Activated CD4-positive, alpha-beta memory T cell treated with anti-CD3 and anti-CD28 coated beads for 36 hours (primary cell): ENCODE results near the gene ITPRIPL2. TPM values are rescaled to one million over a fixed set of nuclear protein-coding genes. Genes with fewer than 3 reads are reported as not detected.

Experiments used
- CTCF ChIA-PET: fragments of 350-600 bp; sonication (Branson Sonifier 250); formaldehyde crosslinking; loops from one replicate; lab custom pipeline; 2021; ENCODE audit warnings: antibody characterized with exemption, inconsistent platforms; lab: Charles Lee
- POLR2A ChIA-PET: fragments of 350-600 bp; sonication (Branson Sonifier 250); formaldehyde crosslinking; loops from one replicate; lab custom pipeline; 2021; ENCODE audit warnings: antibody characterized with exemption; lab: Charles Lee
- DNase-seq: peaks from one replicate; pipeline ENCODE4 v3.0.0-alpha.2; 2020
- H3K27ac Mint-ChIP-seq: one replicate; pipeline ENCODE4 v1.8.0; 2021; ENCODE audit warnings: mixed read lengths
- H3K27me3 Mint-ChIP-seq: one replicate; pipeline ENCODE4 v1.8.0; 2021; ENCODE audit warnings: mixed read lengths
- H3K36me3 Mint-ChIP-seq: one replicate; pipeline ENCODE4 v1.8.0; 2021; ENCODE audit warnings: mixed read lengths
- H3K4me1 Mint-ChIP-seq: one replicate; pipeline ENCODE4 v1.8.0; 2021; ENCODE audit warnings: low read depth, mixed read lengths
- H3K4me3 Mint-ChIP-seq: one replicate; pipeline ENCODE4 v1.8.0; 2021; ENCODE audit warnings: mild to moderate bottlenecking, mixed read lengths
- H3K9me3 Mint-ChIP-seq: one replicate; pipeline ENCODE4 v1.8.0; 2021; ENCODE audit warnings: mixed read lengths
- intact Hi-C: fragments of 100-400 bp; cut with micrococcal nuclease; formaldehyde crosslinking; loops from one replicate; pipeline ENCODE4 v1.15.1; 2023
- total RNA-seq, 2 experiments: library from RNA; stranded (reverse); gene quantifications; one replicate each; pipeline ENCODE4 v1.2.3, GENCODE V29; 2021

The ITPRIPL2 gene
- total RNA-seq, 2 experiments from 2014 or later = 8.9 to 9.7 TPM

DNA sequence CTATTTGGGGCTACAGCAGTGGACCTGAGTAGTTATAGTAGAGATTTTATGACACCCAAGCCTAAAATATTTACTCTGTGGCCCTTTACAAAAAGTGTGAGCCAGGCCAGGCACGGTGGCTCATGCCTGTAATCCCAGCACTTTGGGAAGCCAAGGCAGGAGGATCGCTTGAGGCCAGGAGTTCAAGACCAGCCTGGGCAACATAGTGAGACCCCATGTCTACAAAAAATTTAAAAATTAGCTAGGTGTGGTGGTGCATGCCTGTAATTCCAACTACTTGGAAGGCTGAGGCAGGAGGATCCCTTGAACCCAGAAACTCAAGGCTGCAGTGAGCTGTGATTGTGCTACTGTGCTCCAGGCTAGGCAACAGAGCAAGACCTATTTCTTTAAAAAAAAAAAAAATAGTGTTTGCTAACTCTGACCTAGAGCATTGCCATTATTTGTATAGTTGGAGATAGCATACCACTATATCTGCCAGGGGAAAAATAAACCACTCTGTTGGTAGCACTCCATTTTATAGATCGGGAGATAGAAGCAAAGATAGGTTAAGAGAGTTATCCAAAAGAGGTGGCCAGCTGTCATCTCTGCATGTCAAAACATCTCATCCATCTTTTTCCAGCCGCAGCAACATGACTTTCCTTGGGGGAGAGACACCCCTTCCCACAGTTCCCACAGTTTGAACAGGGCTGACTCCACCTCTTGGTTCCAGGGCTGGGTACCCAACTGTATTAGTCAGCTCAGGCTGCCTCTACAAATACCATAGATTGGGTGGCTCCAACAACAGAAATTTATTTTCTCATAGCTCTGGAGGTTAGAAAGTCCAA lies 3.0 kb upstream of the ITPRIPL2 start:
- CTCF ChIA-PET = interaction anchor here (2.5 kb wide), 1 partner anchor 25 kb away, joined by 11 read pairs; no protein-coding TSS in a partner anchor
- peaks cover 23% of the 10 kb centered on the region for H3K27me3 Mint-ChIP-seq
- intact Hi-C loops = no loop called here
- H3K9me3 Mint-ChIP-seq = no peaks in the 10 kb centered on the region
- POLR2A ChIA-PET = no interaction called here
- no peak for DNase-seq
- H3K4me3 Mint-ChIP-seq = no peak overlapping the region
- H3K4me1 Mint-ChIP-seq = peaks cover 13% of the 10 kb centered on the region
- no peak overlapping the region for H3K27ac Mint-ChIP-seq
- no peaks in the 10 kb centered on the region for H3K36me3 Mint-ChIP-seq

DNA sequence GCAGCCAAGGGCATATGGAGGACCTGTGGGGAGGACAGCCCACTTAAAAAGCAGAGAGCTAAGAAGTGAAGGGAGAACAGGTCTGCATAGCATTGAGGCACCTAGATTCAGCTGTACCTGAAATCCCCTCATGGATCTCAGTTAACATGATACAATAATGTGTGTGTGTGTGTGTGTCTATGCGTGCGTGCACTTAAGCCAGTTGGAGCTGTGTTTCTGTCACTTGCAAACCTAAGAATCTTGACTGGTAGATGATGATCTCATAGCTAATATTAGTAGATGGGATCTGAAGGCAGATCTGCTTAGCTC lies 1.7 kb upstream of the ITPRIPL2 start:
- intact Hi-C loops = no loop called here
- H3K4me3 Mint-ChIP-seq = no peak overlapping the region
- POLR2A ChIA-PET = no interaction called here
- H3K4me1 Mint-ChIP-seq = peaks cover 15% of the 10 kb centered on the region
- H3K9me3 Mint-ChIP-seq = no peaks in the 10 kb centered on the region
- H3K27ac Mint-ChIP-seq = no peak overlapping the region
- H3K36me3 Mint-ChIP-seq = no peaks in the 10 kb centered on the region
- CTCF ChIA-PET = interaction anchor here (1.0 to 2.5 kb wide), 2 partner anchors 26 to 391 kb away, joined by 4 to 11 read pairs; no protein-coding TSS in a partner anchor
- DNase-seq = no peak
- H3K27me3 Mint-ChIP-seq = peaks cover 21% of the 10 kb centered on the region

DNA sequence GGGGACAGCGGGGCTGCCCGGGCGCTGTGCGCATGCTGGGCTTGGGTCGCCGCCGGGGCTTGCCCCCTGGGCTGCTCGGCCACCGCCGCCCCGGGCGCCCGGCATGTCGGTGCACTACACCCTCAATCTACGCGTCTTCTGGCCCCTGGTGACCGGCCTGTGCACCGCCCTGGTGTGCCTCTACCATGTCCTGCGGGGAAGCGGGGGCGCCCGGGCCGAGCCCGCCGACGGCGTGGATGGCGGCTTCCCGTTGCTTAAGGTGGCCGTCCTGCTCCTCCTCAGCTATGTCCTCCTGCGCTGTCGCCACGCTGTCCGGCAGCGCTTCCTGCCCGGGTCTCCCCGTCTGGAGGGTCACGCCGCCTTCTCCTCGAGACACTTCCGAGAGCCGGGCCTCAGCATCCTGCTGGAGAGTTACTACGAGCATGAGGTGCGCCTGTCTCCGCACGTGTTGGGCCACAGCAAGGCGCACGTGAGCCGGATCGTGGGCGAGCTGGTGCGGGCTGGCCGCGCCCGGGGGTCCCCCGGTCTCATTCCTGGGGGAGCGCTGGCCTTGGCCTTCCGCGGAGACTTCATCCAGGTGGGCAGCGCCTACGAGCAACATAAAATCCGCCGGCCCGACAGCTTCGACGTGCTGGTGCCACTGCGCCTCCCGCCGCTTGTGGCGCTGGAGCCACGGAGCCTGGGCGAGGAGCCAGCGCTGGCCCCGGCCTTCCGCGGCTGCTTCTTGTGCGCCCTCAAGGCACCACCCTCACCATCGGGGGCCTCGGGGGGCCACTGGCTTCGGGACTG lies 789 bp downstream of the ITPRIPL2 start:
- peak overlapping the region; percentile 65 for H3K4me3 Mint-ChIP-seq
- DNase-seq = peak; percentile 42
- H3K9me3 Mint-ChIP-seq = no peaks in the 10 kb centered on the region

DNA sequence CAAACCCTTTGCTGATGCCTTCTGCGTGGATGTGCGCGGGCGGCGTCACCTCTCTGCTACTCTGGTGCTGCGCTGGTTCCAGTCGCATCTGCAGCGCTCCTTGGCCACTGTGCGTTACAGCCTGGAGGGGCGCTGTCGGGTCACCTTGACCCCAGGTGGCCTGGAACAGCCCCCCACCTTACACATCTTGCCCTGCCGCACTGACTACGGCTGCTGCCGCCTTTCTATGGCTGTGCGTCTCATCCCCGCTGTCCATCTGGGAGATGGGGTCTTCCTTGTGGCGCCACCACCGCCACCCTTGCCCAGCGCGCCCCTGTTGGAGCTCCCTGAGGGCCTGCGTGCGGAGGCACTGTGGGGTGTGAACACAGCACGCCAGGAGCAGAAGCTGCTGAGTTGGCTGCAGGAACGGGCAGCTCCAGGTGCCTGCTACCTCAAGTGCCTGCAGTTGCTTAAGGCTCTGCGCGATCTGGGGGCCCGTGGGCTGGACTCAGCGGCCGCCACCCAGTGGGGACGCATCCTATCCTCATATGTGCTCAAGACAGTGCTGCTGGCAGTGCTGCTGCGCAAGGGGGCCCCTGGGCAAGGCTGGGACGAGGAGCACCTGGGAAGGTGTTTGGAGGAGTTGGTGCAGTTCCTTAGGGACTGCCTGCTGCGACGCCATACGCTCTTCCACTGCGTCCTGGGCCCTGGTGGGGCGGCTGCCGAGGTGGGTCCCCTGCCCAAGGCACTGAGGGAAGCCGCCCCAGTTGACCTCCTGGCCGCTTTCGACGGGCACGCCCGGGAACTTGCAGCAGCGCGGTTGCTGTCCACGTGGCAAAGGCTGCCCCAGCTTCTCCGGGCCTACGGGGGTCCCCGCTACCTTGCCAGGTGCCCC lies 1.6 kb downstream of the ITPRIPL2 start:
- ChIA-PET CTCF (no interaction called here), POLR2A (interaction anchor here (0.5 to 1.5 kb wide), 3 partner anchors 9 to 18 kb away, joined by 3 to 4 read pairs (median 4); no protein-coding TSS in a partner anchor)
- DNase-seq = no peak
- intact Hi-C loops = loop anchor here (5.0 kb wide), 1 partner anchor 407 kb away; the partner anchor contains the start of genes CCP110 and GDE1
- Mint-ChIP-seq H3K4me1 (peaks cover 30% of the 10 kb centered on the region), H3K36me3 (no peaks in the 10 kb centered on the region), H3K27me3 (peaks cover 21% of the 10 kb centered on the region), H3K4me3 (no peak overlapping the region), H3K27ac (no peak overlapping the region), H3K9me3 (no peaks in the 10 kb centered on the region)

More for the DNA sequence above, 789 bp downstream of the ITPRIPL2 start:
- peaks cover 21% of the 10 kb centered on the region for H3K27me3 Mint-ChIP-seq
- no peaks in the 10 kb centered on the region for H3K36me3 Mint-ChIP-seq
- intact Hi-C loops = loop anchor here (5.0 kb wide), 1 partner anchor 408 kb away; the partner anchor contains the start of genes CCP110 and GDE1
- POLR2A ChIA-PET = interaction anchor here (0.5 to 1.5 kb wide), 5 partner anchors 8 to 20 kb away, joined by 3 to 4 read pairs (median 3); no protein-coding TSS in a partner anchor
- peak overlapping the region; percentile 54 for H3K27ac Mint-ChIP-seq
- peaks cover 24% of the 10 kb centered on the region for H3K4me1 Mint-ChIP-seq
- CTCF ChIA-PET = interaction anchor here (0.8 kb wide), 1 partner anchor 29 kb away, joined by 3 read pairs; no protein-coding TSS in a partner anchor

DNA sequence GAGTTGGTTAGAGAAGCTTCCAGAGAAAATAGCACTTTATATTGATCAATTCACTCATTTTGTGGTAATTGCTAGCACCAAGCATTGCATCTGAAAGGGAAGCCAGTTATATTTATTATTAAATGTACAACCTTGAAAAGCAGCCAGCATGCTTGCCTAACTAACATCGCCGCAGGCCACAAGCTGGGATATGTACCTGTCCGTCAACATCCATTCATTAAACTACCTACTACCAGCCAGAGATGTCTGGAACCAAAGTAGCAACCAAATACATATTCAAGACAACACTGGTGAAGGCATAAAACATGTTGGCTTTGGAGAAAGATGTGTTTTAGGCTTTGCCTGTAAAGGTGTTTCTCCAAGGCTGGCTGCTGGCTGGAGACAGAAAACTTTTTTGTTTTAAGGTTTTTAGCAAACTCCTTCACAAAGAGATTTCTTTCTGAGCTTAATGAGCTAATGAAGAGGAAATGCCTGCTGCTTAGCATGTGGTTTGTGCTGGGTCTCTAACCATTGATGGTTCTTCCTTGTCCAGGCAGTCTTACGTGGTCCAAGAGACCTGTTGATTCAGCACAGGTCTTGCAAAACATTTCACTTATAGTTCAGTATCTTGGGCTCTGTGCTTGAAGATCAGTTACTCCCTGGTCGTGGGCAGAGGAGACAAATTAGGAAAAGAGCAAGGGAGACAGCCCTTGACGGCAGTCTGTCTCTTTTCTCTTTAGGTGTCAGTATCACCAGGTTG lies 3.1 kb downstream of the ITPRIPL2 start:
- CTCF ChIA-PET = interaction anchor here (0.9 to 2.6 kb wide), 6 partner anchors 9 to 62 kb away, joined by 3 to 16 read pairs (median 4); no protein-coding TSS in a partner anchor
- no peak for DNase-seq
- H3K27ac Mint-ChIP-seq = peak overlapping the region; percentile 77
- peak overlapping the region; percentile 4 for H3K4me3 Mint-ChIP-seq
- intact Hi-C loops = loop anchor here (5.0 kb wide), 1 partner anchor 405 kb away; the partner anchor contains the start of genes CCP110 and GDE1
- POLR2A ChIA-PET = interaction anchor here (1.0 to 3.0 kb wide), 3 partner anchors 11 to 439 kb away, joined by 3 to 23 read pairs (median 6); partner anchors contain the start of gene VPS35L
- peaks cover 34% of the 10 kb centered on the region for H3K4me1 Mint-ChIP-seq
- H3K27me3 Mint-ChIP-seq = peaks cover 24% of the 10 kb centered on the region
- no peaks in the 10 kb centered on the region for H3K9me3 Mint-ChIP-seq
- no peaks in the 10 kb centered on the region for H3K36me3 Mint-ChIP-seq

GRCh38 chr16:19118938-19119431 lies 5.2 kb downstream of the ITPRIPL2 start:
- H3K9me3 Mint-ChIP-seq = no peaks in the 10 kb centered on the region
- H3K36me3 Mint-ChIP-seq = no peaks in the 10 kb centered on the region

DNA sequence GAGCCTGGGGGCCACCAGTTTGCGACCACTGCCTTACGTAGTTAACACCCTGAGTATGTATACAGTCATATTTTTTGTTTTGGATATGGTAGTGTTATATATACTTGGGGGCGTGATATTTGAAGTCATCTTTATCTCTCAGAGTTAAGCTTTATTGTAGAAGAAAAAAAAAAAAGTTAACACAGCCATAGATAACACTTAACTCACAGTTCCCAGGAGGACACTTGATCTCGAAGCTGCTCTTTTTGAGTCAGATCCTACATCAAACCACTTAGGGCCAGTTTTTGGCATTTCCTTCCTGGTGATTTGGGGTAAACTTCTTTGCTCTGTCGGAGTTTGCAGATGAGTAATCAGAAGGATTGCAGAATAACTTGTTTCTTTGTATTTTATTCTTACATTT lies 5.8 kb downstream of the ITPRIPL2 start:
- DNase-seq = no peak
- H3K27me3 Mint-ChIP-seq = peaks cover 10% of the 10 kb centered on the region
- no peaks in the 10 kb centered on the region for H3K36me3 Mint-ChIP-seq
- intact Hi-C loops = loop anchor here (1.0 to 5.0 kb wide), 2 partner anchors 8 to 403 kb away; partner anchors contain the start of genes CCP110 and GDE1
- peak overlapping the region; percentile 87 for H3K27ac Mint-ChIP-seq
- peak overlapping the region; percentile 67 for H3K4me3 Mint-ChIP-seq
- CTCF ChIA-PET = interaction anchor here (1.4 kb wide), 1 partner anchor 33 kb away, joined by 3 read pairs; no protein-coding TSS in a partner anchor
- no peaks in the 10 kb centered on the region for H3K9me3 Mint-ChIP-seq
- peaks cover 31% of the 10 kb centered on the region for H3K4me1 Mint-ChIP-seq
- POLR2A ChIA-PET = interaction anchor here (3.0 kb wide), 1 partner anchor 8 kb away, joined by 23 read pairs; no protein-coding TSS in a partner anchor

More at GRCh38 chr16:19118938-19119431, 5.2 kb downstream of the ITPRIPL2 start:
- CTCF ChIA-PET = interaction anchor here (1.4 kb wide), 1 partner anchor 33 kb away, joined by 3 read pairs; no protein-coding TSS in a partner anchor
- H3K27ac Mint-ChIP-seq = peak overlapping the region; percentile 87
- peaks cover 12% of the 10 kb centered on the region for H3K27me3 Mint-ChIP-seq
- peak overlapping the region; percentile 67 for H3K4me3 Mint-ChIP-seq
- intact Hi-C loops = loop anchor here (1.0 to 5.0 kb wide), 2 partner anchors 8 to 403 kb away; partner anchors contain the start of genes CCP110 and GDE1
- POLR2A ChIA-PET = interaction anchor here (3.0 kb wide), 1 partner anchor 9 kb away, joined by 23 read pairs; no protein-coding TSS in a partner anchor
- peaks cover 32% of the 10 kb centered on the region for H3K4me1 Mint-ChIP-seq
- peak; percentile 68 for DNase-seq

GRCh38 chr16:19123535-19124178 lies 9.9 kb downstream of the ITPRIPL2 start:
- intact Hi-C loops = no loop called here
- Mint-ChIP-seq H3K4me1 (peaks cover 32% of the 10 kb centered on the region), H3K36me3 (no peaks in the 10 kb centered on the region), H3K27me3 (peaks cover 6% of the 10 kb centered on the region), H3K27ac (no peak overlapping the region), H3K9me3 (no peaks in the 10 kb centered on the region), H3K4me3 (no peak overlapping the region)
- CTCF ChIA-PET = interaction anchor here (1.5 kb wide), 1 partner anchor 38 kb away, joined by 4 read pairs; no protein-coding TSS in a partner anchor
- POLR2A ChIA-PET = no interaction called here
- DNase-seq = no peak

GRCh38 chr16:19126300-19126699 lies 12.5 kb downstream of the ITPRIPL2 start:
- peaks cover 31% of the 10 kb centered on the region for H3K4me1 Mint-ChIP-seq
- H3K27ac Mint-ChIP-seq = no peak overlapping the region
- H3K4me3 Mint-ChIP-seq = no peak overlapping the region
- H3K9me3 Mint-ChIP-seq = no peaks in the 10 kb centered on the region
- peaks cover 6% of the 10 kb centered on the region for H3K27me3 Mint-ChIP-seq
- POLR2A ChIA-PET = interaction anchor here (2.7 kb wide), 1 partner anchor 8 kb away, joined by 23 read pairs; no protein-coding TSS in a partner anchor
- intact Hi-C loops = loop anchor here (2.0 kb wide), 1 partner anchor 169 kb away; no protein-coding TSS in a partner anchor
- CTCF ChIA-PET = interaction anchor here (0.8 to 1.4 kb wide), 2 partner anchors 40 to 97 kb away, joined by 3 read pairs; no protein-coding TSS in a partner anchor
- no peaks in the 10 kb centered on the region for H3K36me3 Mint-ChIP-seq
- DNase-seq = no peak
